Stimulated activated CD8-positive, alpha-beta memory T cell treated with anti-CD3 and anti-CD28 coated beads, Interleukin-12 subunit alpha, Interleukin-12 subunit beta, amount 100 ng/mL, for 24 hours (primary cell): Measurements from ENCODE around the gene ZNF664.

Source experiments
- DNase-seq: peaks from one replicate; pipeline ENCODE4 v3.0.0-alpha.2; 2020; ENCODE audit errors: extremely low read depth

ZNF664 gene

GRCh38 chr12:124033859-124034258 is 60.8 kb downstream of the ZNF664 start:
- no peak for DNase-seq

- DNase-seq: no peak
These were observed 61.3 kb downstream of the ZNF664 start for GRCh38 chr12:124034297-124034696.

GRCh38 chr12:124035163-124035562 is 62.1 kb downstream of the ZNF664 start:
- DNase-seq: no peak

- no peak for DNase-seq
These were observed 63.2 kb downstream of the ZNF664 start for GRCh38 chr12:124036171-124036598.

GRCh38 chr12:124036657-124037109 is 63.7 kb downstream of the ZNF664 start:
- peak; percentile 5 for DNase-seq

GRCh38 chr12:124037331-124037730 is 64.3 kb downstream of the ZNF664 start:
- no peak for DNase-seq

- DNase-seq: no peak
These were observed 66.3 kb downstream of the ZNF664 start for GRCh38 chr12:124039276-124039675.

- DNase-seq: no peak
These were observed 67.3 kb downstream of the ZNF664 start for GRCh38 chr12:124040291-124040690.

- DNase-seq: no peak
These were observed 67.7 kb downstream of the ZNF664 start for GRCh38 chr12:124040737-124041136.

- DNase-seq: no peak
These were observed 68.9 kb downstream of the ZNF664 start for GRCh38 chr12:124041907-124042306.

- no peak for DNase-seq
These were observed 71.0 kb downstream of the ZNF664 start for GRCh38 chr12:124044021-124044420.

GRCh38 chr12:124044809-124045321 is 71.8 kb downstream of the ZNF664 start:
- DNase-seq: no peak

GRCh38 chr12:124045671-124046455 is 72.8 kb downstream of the ZNF664 start:
- DNase-seq: no peak

- DNase-seq: no peak
These were observed 73.4 kb downstream of the ZNF664 start for GRCh38 chr12:124046456-124046740.

GRCh38 chr12:124047045-124047566 is 74.1 kb downstream of the ZNF664 start:
- no peak for DNase-seq

GRCh38 chr12:124049451-124050094 is 76.6 kb downstream of the ZNF664 start:
- no peak for DNase-seq

- DNase-seq: no peak
These were observed 80.8 kb downstream of the ZNF664 start for GRCh38 chr12:124053851-124054250.

- DNase-seq: no peak
These were observed 82.1 kb downstream of the ZNF664 start for GRCh38 chr12:124055066-124055465.

- DNase-seq: no peak
These were observed 84.7 kb downstream of the ZNF664 start for GRCh38 chr12:124057691-124058090.

- no peak for DNase-seq
These were observed 86.7 kb downstream of the ZNF664 start for GRCh38 chr12:124059752-124060151.
